AG04449 (cell line): Measurements from ENCODE around the gene PRKCG.

Source experiments
- CTCF ChIA-PET: fragments of 350-600 bp; formaldehyde crosslinking; extraction: SDS; loops from one replicate; lab custom pipeline; 2021; ENCODE audit warnings: antibody characterized with exemption; lab: Yijun Ruan, JAX
- POLR2A ChIA-PET: fragments of 400-600, 350-600 bp; formaldehyde crosslinking; extraction: SDS; loops from one replicate; lab custom pipeline; 2020; ENCODE audit warnings: antibody characterized with exemption, inconsistent platforms; lab: Yijun Ruan, JAX
- DNase-seq: peaks from one replicate; pipeline ENCODE4 v3.0.0-alpha.2; 2010; ENCODE audit warnings: low read depth, low spot score
- H3K4me3 ChIP-seq: 2 replicates; pipeline ENCODE4 v1.5.1; 2011; ENCODE audit warnings: low read depth, mild to moderate bottlenecking, control low read depth, low read length
- TF ChIP-seq, protein P1 (sequence below): IDR thresholded peaks from one replicate; pipeline ENCODE4 v1.5.1; 2011; ENCODE audit warnings: mild to moderate bottlenecking, moderate library complexity, low read length, control low read depth, inconsistent platforms; ENCODE audit not compliant: insufficient read depth; ENCODE audit errors: missing control alignments

The PRKCG gene

GRCh38 chr19:53951947-53952346 lies 70.0 kb downstream of the PRKCG start:
- TF ChIP-seq, protein P1, sequence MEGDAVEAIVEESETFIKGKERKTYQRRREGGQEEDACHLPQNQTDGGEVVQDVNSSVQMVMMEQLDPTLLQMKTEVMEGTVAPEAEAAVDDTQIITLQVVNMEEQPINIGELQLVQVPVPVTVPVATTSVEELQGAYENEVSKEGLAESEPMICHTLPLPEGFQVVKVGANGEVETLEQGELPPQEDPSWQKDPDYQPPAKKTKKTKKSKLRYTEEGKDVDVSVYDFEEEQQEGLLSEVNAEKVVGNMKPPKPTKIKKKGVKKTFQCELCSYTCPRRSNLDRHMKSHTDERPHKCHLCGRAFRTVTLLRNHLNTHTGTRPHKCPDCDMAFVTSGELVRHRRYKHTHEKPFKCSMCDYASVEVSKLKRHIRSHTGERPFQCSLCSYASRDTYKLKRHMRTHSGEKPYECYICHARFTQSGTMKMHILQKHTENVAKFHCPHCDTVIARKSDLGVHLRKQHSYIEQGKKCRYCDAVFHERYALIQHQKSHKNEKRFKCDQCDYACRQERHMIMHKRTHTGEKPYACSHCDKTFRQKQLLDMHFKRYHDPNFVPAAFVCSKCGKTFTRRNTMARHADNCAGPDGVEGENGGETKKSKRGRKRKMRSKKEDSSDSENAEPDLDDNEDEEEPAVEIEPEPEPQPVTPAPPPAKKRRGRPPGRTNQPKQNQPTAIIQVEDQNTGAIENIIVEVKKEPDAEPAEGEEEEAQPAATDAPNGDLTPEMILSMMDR, result no peak
- no peak for DNase-seq
- no peak overlapping the region for H3K4me3 ChIP-seq
- ChIA-PET POLR2A (no interaction called here), CTCF (no interaction called here)

- no peak for DNase-seq
- ChIA-PET POLR2A (no interaction called here), CTCF (interaction anchor here (1.3 kb wide), 1 partner anchor 160 kb away, joined by 4 read pairs; no protein-coding TSS in a partner anchor)
- H3K4me3 ChIP-seq, result no peak overlapping the region
- TF ChIP-seq, protein P1, result no peak
Measured at GRCh38 chr19:53953383-53953782, 71.4 kb downstream of the PRKCG start.
